DMS153 (cell line): ENCODE results near the gene LILRA6.

ENCODE experiments used
- DNase-seq: peaks from one replicate; lab custom pipeline; 2025; lab: John Stamatoyannopoulos, UW

Gene LILRA6

GRCh38 chr19:54188215-54188871 lies 54.2 kb downstream of the LILRA6 start:
- DNase-seq = no peak

- DNase-seq = no peak
These were observed 55.6 kb downstream of the LILRA6 start for GRCh38 chr19:54186934-54187381.
